SU-DHL-6 (cell line): Measurements from ENCODE around the gene CENPL.

Source experiments
- H2AFZ ChIP-seq: fragments of 200-600 bp; sonication (generic); 2 replicates; pipeline ENCODE4 v1.6.1; 2014; ENCODE audit warnings: low read depth, mild to moderate bottlenecking, moderate library complexity, mixed read lengths, antibody characterized with exemption, low read length; ENCODE audit not compliant: severe bottlenecking
- H3F3A ChIP-seq: fragments of 200-600 bp; shearing (Covaris generic); 2 replicates; pipeline ENCODE4 v1.6.0; 2016; ENCODE audit warnings: antibody characterized with exemption, mild to moderate bottlenecking; ENCODE audit not compliant: insufficient read depth
- H3K27ac ChIP-seq: fragments of 200-600 bp; sonication (generic); 2 replicates; pipeline ENCODE4 v1.5.1; 2016; ENCODE audit warnings: low read depth, mild to moderate bottlenecking, low read length, moderate library complexity, mixed read lengths
- H3K27me3 ChIP-seq: fragments of 200-600 bp; sonication (generic), shearing (Covaris generic); 2 replicates; pipeline ENCODE4 v1.6.0; 2014; ENCODE audit warnings: mild to moderate bottlenecking, low read length
- H3K36me3 ChIP-seq: fragments of 200-600 bp; sonication (generic); 2 replicates; pipeline ENCODE4 v1.6.1; 2014; ENCODE audit warnings: mild to moderate bottlenecking, low read length, mixed read lengths
- H3K4me2 ChIP-seq: fragments of 300-600, 200-600 bp; shearing (Covaris generic), sonication (generic); 2 replicates; pipeline ENCODE4 v1.6.0; 2014; ENCODE audit warnings: low read length, low read depth, mild to moderate bottlenecking; ENCODE audit not compliant: poor library complexity, severe bottlenecking
- H3K4me3 ChIP-seq: fragments of 200-600 bp; sonication (generic); 2 replicates; pipeline ENCODE4 v1.5.1; 2014; ENCODE audit warnings: antibody characterized with exemption, low read length, mild to moderate bottlenecking, mixed read lengths; ENCODE audit not compliant: insufficient read depth, poor library complexity, severe bottlenecking
- H3K79me2 ChIP-seq: fragments of 200-600 bp; sonication (generic); 2 replicates; pipeline ENCODE4 v1.6.1; 2014; ENCODE audit warnings: mild to moderate bottlenecking, low read length, moderate library complexity; ENCODE audit not compliant: insufficient read depth
- H3K9ac ChIP-seq: fragments of 200-600 bp; sonication (generic); 2 replicates; pipeline ENCODE4 v1.7.0; 2014; ENCODE audit warnings: mild to moderate bottlenecking, low read length
- H3K9me2 ChIP-seq: fragments of 200-600 bp; sonication (generic); replicated peaks from 2 replicates; pipeline ENCODE4 v1.6.1; 2014; ENCODE audit warnings: low read length; ENCODE audit not compliant: insufficient read depth
- H3K9me3 ChIP-seq: fragments of 200-600 bp; sonication (generic); 2 replicates; pipeline ENCODE4 v1.6.1; 2014; ENCODE audit warnings: low read length, mixed read lengths; ENCODE audit not compliant: insufficient read depth
- H4K20me1 ChIP-seq: fragments of 200-600 bp; sonication (generic); 2 replicates; pipeline ENCODE4 v1.6.1; 2014; ENCODE audit warnings: low read depth, mild to moderate bottlenecking, antibody characterized with exemption, low read length, moderate library complexity, mixed read lengths
- CTCF ChIP-seq: fragments of 200-600 bp; sonication (generic); IDR thresholded peaks from one replicate; pipeline ENCODE4 v1.5.1; 2017; ENCODE audit warnings: antibody characterized with exemption, mild to moderate bottlenecking, low read length, moderate library complexity; ENCODE audit not compliant: insufficient read depth, poor library complexity, severe bottlenecking
- EZH2phosphoT487 ChIP-seq: fragments of 200-600 bp; sonication (generic), shearing (Covaris generic); conservative IDR thresholded peaks from 2 replicates; pipeline ENCODE4 v1.6.1; 2018; ENCODE audit warnings: mild to moderate bottlenecking, antibody characterized with exemption, low read length, moderate library complexity, mixed read lengths

Gene CENPL

GRCh38 chr1:173870252-173871075 lies 45.8 kb upstream of the CENPL start:
- peak overlapping the region; percentile 93 for H3K4me2 ChIP-seq
- peaks cover 23% of the 10 kb centered on the region for H3K79me2 ChIP-seq
- peaks cover 41% of the 10 kb centered on the region for H3F3A ChIP-seq

GRCh38 chr1:173869021-173869359 lies 44.3 kb upstream of the CENPL start:
- TF ChIP-seq CTCF (no peak), EZH2phosphoT487 (no peak)
- Histone ChIP-seq H2AFZ (peak overlapping the region; percentile 87), H3K9ac (peak overlapping the region; percentile 88), H3K79me2 (peaks cover 23% of the 10 kb centered on the region), H3K9me3 (no peaks in the 10 kb centered on the region), H4K20me1 (peaks cover 10% of the 10 kb centered on the region; the same call in 1 of the 2 replicates), H3K27me3 (no peaks in the 10 kb centered on the region), H3K4me3 (peak overlapping the region; percentile 85), H3K4me2 (peak overlapping the region; percentile 93), H3K9me2 (no peaks in the 10 kb centered on the region), H3K27ac (peak overlapping the region; percentile 91), H3K36me3 (peaks cover 35% of the 10 kb centered on the region), H3F3A (peaks cover 56% of the 10 kb centered on the region)

More at GRCh38 chr1:173870252-173871075, 45.8 kb upstream of the CENPL start:
- peaks cover 6% of the 10 kb centered on the region; the same call in 1 of the 2 replicates for H4K20me1 ChIP-seq
- H3K27me3 ChIP-seq = no peaks in the 10 kb centered on the region
- no peak overlapping the region for H2AFZ ChIP-seq
- no peak overlapping the region for H3K9ac ChIP-seq
- H3K9me2 ChIP-seq = no peaks in the 10 kb centered on the region
- no peak for TF ChIP-seq EZH2phosphoT487
- no peak for TF ChIP-seq CTCF
- H3K4me3 ChIP-seq = no peak overlapping the region
- H3K27ac ChIP-seq = peak overlapping the region; percentile 91; the same call in 1 of the 2 replicates
- no peaks in the 10 kb centered on the region for H3K9me3 ChIP-seq
- H3K36me3 ChIP-seq = peaks cover 22% of the 10 kb centered on the region

- Histone ChIP-seq H3K36me3 (peaks cover 41% of the 10 kb centered on the region), H3K4me2 (peak within 1 kb of the TSS; percentile 93), H3K27me3 (no peaks in the 10 kb centered on the region), H2AFZ (peak within 1 kb of the TSS; percentile 87), H3K9ac (peak within 1 kb of the TSS; percentile 88), H4K20me1 (peaks cover 10% of the 10 kb centered on the region; the same call in 1 of the 2 replicates), H3K79me2 (peaks cover 22% of the 10 kb centered on the region), H3K27ac (peak within 1 kb of the TSS; percentile 91), H3K4me3 (peak within 1 kb of the TSS; percentile 99), H3K9me3 (no peaks in the 10 kb centered on the region), H3K9me2 (no peaks in the 10 kb centered on the region), H3F3A (peaks cover 61% of the 10 kb centered on the region)
- TF ChIP-seq CTCF = no peak
These were observed 43.8 kb upstream of the CENPL start, which contains the start of gene ZBTB37 for GRCh38 chr1:173868266-173869020. TSS of gene ZBTB37 (plus strand) at chr1:173868380. CDS start at chr1:173870226, 1,846 bp downstream.
